LHCN-M2 (cell line): ENCODE results near the gene CRADD. TPM values are rescaled to one million over a fixed set of nuclear protein-coding genes. Genes with fewer than 3 reads are reported as not detected.

Experiments used
- DNase-seq: peaks from one replicate; pipeline ENCODE4 v3.0.0-alpha.2; 2012; ENCODE audit warnings: low read depth
- total RNA-seq: library from RNA; depleted of rRNA; stranded (reverse); fragments of >200 nt; gene quantifications from 2 replicates; pipeline ENCODE4 v1.2.3, GENCODE V29; 2014

Gene CRADD
- total RNA-seq, 1 experiment from 2014 or later, result 16.9 TPM

GRCh38 chr12:93895089-93895445 lies 217.9 kb downstream of the CRADD start:
- no peak for DNase-seq

GRCh38 chr12:93896427-93896826 lies 219.3 kb downstream of the CRADD start:
- no peak for DNase-seq

GRCh38 chr12:93896952-93897351 lies 219.8 kb downstream of the CRADD start:
- DNase-seq, result no peak

- no peak for DNase-seq
Observed at GRCh38 chr12:93901739-93902138, 224.6 kb downstream of the CRADD start.

GRCh38 chr12:93902192-93902591 lies 225.0 kb downstream of the CRADD start:
- no peak for DNase-seq

- no peak for DNase-seq
Observed at GRCh38 chr12:93902736-93903562, 225.8 kb downstream of the CRADD start.

GRCh38 chr12:93904124-93904523 lies 226.9 kb downstream of the CRADD start:
- DNase-seq, result no peak

- no peak for DNase-seq
Observed at GRCh38 chr12:93908264-93908663, 231.1 kb downstream of the CRADD start.

GRCh38 chr12:93908846-93909567 lies 231.8 kb downstream of the CRADD start:
- DNase-seq, result no peak

GRCh38 chr12:93911396-93911795 lies 234.2 kb downstream of the CRADD start:
- no peak for DNase-seq

- DNase-seq, result no peak
Observed at GRCh38 chr12:93912086-93912733, 235.0 kb downstream of the CRADD start.

GRCh38 chr12:93913845-93914244 lies 236.7 kb downstream of the CRADD start:
- peak; percentile 71 for DNase-seq

GRCh38 chr12:93914281-93914680 lies 237.1 kb downstream of the CRADD start:
- no peak for DNase-seq

GRCh38 chr12:93915411-93915810 lies 238.2 kb downstream of the CRADD start:
- DNase-seq, result no peak

GRCh38 chr12:93916402-93916801 lies 239.2 kb downstream of the CRADD start:
- no peak for DNase-seq

- DNase-seq, result no peak
Observed at GRCh38 chr12:93918262-93918661, 241.1 kb downstream of the CRADD start.

- no peak for DNase-seq
Observed at GRCh38 chr12:93918900-93919299, 241.7 kb downstream of the CRADD start.

- no peak for DNase-seq
Observed at GRCh38 chr12:93921521-93921920, 244.3 kb downstream of the CRADD start.

- no peak for DNase-seq
Observed at GRCh38 chr12:93922583-93923006, 245.4 kb downstream of the CRADD start.

- no peak for DNase-seq
Observed at GRCh38 chr12:93924367-93924766, 247.2 kb downstream of the CRADD start.

GRCh38 chr12:93925585-93926205 lies 248.5 kb downstream of the CRADD start:
- DNase-seq, result no peak

GRCh38 chr12:93926237-93926636 lies 249.1 kb downstream of the CRADD start:
- no peak for DNase-seq
